GM18507 (cell line): ENCODE measurements around the gene ADAMTS12.
A peak's percentile ranks its signal among the peaks of the same experiment; 100 is the strongest.

Experiments
- DNase-seq: peaks from one replicate; pipeline ENCODE4 v3.0.0; 2011; ENCODE audit warnings: low read depth; ENCODE audit not compliant: insufficient read length; ENCODE audit errors: extremely low spot score
- FAIRE-seq: peaks from 2 replicates; lab custom pipeline; 2011; peaks lifted over from hg19 to GRCh38; lab: Jason Lieb, UNC

ADAMTS12 gene

GRCh38 chr5:33641744-33642505, 249.9 kb downstream of the ADAMTS12 start:
- FAIRE-seq, result peak; percentile 51
- DNase-seq, result no peak

DNA sequence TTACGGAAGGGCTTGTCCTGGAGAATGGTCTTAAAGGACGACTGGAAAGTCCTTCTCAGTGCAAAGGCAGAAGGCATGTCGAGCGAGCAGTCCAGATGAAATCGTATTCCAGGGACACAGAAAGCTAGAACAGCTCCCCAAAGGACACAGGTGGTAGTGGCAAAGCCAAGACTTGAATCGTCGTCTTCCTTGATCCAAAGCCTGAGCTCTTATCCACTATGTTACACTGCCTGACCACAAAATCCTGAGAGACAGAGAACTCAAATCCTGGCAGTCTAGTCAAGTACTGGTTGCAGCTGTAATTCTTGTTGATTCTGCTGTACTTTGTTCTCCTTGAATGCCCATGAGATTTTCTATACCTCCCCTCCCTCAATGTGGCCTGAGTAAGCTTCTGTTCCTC, 252.3 kb downstream of the ADAMTS12 start:
- FAIRE-seq (no peak), DNase-seq (no peak)

DNA sequence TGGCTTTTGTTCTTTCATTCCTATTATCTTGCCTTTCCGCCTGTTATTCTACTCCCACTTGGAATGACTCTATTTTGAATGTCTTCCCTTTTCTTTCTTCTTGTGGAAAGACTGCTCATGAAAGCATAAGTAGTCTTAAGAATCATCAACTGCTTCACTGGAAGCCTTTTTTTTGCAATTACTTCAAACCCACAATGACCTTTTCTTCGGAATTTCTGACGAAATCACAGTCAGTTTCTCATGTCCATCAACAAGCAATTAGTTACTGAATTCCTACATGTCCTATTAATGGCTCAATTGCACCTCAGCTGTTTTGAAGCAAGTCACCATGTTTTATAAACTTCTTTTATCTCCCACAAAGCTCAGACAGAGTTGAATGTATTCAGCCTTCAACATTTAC, 254.8 kb downstream of the ADAMTS12 start:
- no peak for FAIRE-seq
- DNase-seq, result no peak

- FAIRE-seq, result no peak
- no peak for DNase-seq
These were observed 256.2 kb downstream of the ADAMTS12 start for GRCh38 chr5:33635582-33635981.

GRCh38 chr5:33633699-33634098, 258.1 kb downstream of the ADAMTS12 start:
- FAIRE-seq, result no peak
- no peak for DNase-seq

GRCh38 chr5:33631786-33632185, 260.0 kb downstream of the ADAMTS12 start:
- peak; percentile 4 for DNase-seq
- peak; percentile 74 for FAIRE-seq

DNA sequence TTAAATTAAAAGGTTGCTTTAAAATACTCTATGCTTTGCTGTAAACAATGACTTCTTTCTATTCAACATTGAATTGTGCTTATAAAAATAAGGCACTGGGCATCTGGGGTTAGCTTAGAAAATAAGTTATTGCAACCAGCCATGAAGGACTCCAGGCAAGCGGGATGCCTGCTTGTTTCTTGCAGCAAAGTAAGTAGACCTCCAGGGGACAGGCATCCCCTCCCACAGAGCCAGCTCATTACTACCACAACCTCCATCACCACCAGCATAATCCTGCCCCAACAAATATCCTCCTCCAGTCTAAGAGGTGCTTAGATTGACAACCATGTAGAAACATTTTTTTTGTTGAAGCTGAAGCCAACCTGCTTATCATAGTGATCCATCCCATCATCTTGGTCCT, 260.7 kb downstream of the ADAMTS12 start:
- FAIRE-seq, result no peak

GRCh38 chr5:33629999-33630398, 261.8 kb downstream of the ADAMTS12 start:
- DNase-seq (no peak), FAIRE-seq (no peak)

More for the DNA sequence above, 260.7 kb downstream of the ADAMTS12 start:
- DNase-seq, result no peak

DNA sequence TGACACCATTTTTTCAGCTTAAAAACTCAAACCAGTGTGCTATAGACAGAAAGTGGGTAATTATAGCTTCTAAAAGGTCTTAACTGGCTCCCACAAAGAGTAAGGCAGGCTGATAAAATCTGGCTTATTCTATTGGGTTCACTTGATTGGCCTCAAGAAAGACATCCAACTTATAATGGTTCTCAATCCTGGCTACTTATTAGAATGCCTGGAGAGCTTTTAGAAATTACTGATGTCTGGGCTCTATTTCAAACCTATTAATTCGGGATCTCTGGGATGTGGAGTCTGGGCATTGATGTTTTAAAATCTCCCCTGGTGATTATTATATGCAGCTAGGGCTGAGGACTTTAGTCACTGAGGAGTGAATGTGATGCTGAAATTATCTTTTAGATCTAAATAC, 263.0 kb downstream of the ADAMTS12 start:
- no peak for DNase-seq
- no peak for FAIRE-seq

- FAIRE-seq (no peak), DNase-seq (no peak)
These were observed 270.3 kb downstream of the ADAMTS12 start for GRCh38 chr5:33621514-33621913.

DNA sequence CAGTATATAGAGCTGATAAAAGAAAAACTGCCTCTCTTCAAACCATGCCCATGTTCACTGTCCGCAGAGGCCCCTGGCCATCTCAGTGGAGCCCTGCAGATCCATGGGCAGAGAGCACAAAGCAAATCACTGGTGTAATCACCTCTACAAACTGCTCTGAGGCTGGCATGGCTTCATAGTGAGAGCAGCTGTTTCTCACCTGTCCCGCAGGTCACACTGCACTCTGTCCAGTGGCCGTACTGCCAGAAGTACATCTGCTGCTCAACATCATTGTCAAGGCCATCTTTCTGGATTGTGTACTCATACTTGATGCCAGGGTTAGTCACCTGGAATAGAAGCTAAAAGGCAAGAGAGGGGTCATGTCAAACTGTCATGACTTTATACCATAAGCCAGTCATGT, 277.8 kb downstream of the ADAMTS12 start:
- FAIRE-seq, result no peak

DNA sequence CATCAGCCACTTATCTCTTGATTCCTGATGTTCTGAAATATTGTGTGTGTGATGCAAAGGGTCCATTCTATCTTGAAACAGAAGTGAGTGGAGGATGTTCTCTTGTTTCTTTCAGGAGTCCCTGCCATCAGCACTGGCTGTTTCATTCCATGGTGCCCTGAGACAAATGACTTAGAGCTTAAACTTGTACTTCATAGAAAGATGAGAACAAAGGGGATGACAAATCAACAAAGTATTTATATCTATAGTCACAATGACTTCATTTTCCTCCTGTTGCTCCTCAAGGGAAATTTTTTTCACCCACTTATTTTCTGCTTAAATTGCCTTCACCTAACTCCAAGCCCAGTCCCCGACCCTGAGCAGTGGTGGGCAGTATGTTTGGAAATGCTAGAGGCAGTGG, 279.4 kb downstream of the ADAMTS12 start:
- no peak for FAIRE-seq
- DNase-seq, result no peak

More for the DNA sequence above, 277.8 kb downstream of the ADAMTS12 start:
- DNase-seq, result no peak

- DNase-seq (no peak), FAIRE-seq (no peak)
These were observed 279.9 kb downstream of the ADAMTS12 start for GRCh38 chr5:33611877-33612276.

GRCh38 chr5:33608344-33609041, 283.3 kb downstream of the ADAMTS12 start:
- FAIRE-seq (no peak), DNase-seq (no peak)

GRCh38 chr5:33604503-33604902, 287.3 kb downstream of the ADAMTS12 start:
- no peak for DNase-seq
- FAIRE-seq, result no peak

- DNase-seq (no peak), FAIRE-seq (no peak)
These were observed 289.9 kb downstream of the ADAMTS12 start for GRCh38 chr5:33601881-33602280.

DNA sequence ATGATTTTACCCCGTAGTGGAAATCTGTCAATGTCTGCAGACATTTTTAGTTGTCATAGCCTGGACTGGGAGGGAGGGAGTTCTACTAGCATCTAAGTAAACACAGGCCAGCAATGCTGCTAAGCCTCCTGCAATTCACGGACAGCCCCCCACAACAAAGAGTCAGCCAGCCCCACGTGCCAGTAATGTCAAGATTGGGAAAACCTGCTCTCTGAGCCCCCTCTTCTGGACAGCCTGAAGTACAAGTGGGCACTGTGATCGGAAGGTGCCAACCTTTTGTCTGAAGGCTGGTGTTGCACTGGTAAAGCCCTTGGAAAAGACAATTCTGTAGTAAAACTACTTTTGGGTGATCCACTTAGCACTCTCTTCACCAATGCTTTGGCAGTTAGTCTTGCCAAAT, 296.5 kb downstream of the ADAMTS12 start:
- FAIRE-seq, result no peak
- no peak for DNase-seq

DNA sequence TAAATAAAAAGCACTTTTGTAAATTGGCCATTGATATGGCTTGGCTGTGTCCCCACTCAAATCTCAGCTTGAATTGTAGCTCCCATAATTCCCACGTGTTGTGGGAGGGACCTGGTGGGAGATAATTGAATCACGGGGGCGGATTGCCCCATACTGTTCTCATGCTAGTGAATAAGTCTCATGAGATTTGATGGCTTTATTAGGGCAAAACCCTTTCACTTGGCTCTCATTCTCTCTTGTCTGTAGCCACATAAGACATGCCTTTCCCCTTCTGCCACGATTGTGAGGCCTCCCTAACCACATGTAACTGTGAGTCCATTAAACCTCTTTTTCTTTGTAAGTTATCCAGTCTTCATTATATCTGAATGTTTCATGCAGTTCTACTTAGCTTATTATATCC, 297.8 kb downstream of the ADAMTS12 start:
- FAIRE-seq, result no peak
- DNase-seq, result no peak

DNA sequence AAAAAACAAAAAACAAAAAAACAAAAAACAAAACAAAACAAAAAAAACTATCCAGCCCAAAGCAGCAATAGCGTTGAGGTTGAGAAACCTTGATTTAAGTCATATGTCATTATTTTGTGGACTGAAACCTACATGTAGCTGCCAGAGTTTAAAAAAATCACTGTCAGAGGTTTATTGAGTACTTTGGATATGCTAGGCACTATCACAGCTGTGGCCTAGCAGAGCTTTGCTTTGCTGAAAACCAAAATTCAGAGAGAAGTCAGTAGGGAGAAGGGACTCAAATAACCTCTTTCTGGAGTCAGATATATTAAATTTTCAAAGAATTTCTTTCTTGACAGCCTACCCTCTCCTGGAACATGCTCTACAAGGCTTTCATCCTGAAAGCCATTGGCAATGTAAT, 299.5 kb downstream of the ADAMTS12 start:
- DNase-seq, result no peak
- no peak for FAIRE-seq

DNA sequence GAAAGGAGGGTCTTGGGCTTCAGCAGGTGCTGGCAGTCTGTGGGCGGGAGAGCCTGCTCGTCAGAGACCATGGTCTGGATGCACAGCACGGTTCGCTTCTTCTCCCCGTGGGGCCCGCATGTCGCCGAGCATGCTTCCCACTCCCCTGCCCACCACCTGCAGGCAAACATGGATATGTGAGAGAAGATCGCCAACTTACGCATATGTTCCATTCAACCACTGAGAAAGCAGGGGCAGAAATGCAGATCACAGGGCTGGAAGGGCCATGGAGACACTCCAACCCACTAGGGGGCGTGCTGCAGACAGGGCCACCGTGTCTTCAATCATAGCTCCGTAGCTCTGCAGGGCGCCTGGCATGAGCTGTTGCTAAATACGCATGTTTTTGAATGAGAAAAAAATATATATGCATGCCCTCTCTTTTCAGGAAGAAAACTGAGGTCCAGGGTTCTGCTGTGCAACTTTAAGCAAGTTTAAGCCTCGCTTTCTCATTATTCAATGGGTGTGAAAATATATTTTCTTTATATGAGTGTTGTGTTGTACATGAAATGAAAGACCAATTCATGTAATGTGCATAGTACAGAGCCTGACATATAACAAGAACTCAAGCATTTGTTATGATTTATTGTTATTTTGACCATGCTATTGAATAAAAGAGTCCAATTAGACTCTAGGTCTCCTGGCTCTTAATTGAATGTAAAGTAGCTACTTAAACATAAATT, 303.0 kb downstream of the ADAMTS12 start:
- FAIRE-seq (peak; percentile 83), DNase-seq (peak; percentile 4)
